ENCODE data around the gene ZMIZ1.

Gene ZMIZ1

DNA sequence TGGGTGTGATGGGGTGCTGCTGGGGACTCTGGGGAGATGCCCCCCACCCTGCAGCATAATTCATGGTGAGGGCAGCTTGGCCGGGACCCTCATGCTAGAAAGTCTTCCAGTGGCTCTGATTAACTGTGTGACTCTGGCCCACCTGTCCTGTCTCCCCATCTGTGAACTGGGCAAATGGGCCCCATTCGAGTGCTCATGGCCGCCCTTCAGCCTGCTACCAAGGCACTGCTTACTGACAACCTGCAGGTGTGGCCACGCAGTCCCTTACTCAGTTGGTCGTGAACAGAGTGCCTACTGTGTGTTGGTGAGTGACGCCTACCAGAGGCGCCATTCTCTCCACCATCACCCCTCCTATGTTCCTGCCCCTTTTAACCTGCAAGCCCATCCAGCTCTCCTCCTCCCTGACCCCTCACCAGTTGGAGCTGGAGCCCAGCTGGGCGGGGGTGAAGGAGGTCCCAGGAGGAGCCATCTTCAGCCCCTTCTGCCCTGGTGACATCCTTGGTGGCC is 109.4 kb downstream of the ZMIZ1 start:
- Histone ChIP-seq H3K4me3 (replicated peaks; ENCODE audit: low read depth, low read length) (no peak overlapping the region), H3K36me3 (ENCODE audit: control insufficient read depth, insufficient read depth, low read length) (no peaks in the 10 kb centered on the region), H3K27me3 (replicated peaks; ENCODE audit: control insufficient read depth, insufficient read depth, low read length) (no peaks in the 10 kb centered on the region)
- DNase-seq (ENCODE audit: extremely low read depth, insufficient read length) = no peak
- no peak for TF ChIP-seq CTCF (IDR thresholded peaks at IDR 0.05; ENCODE audit: insufficient read depth, low read length, poor library complexity, severe bottlenecking)

DNA sequence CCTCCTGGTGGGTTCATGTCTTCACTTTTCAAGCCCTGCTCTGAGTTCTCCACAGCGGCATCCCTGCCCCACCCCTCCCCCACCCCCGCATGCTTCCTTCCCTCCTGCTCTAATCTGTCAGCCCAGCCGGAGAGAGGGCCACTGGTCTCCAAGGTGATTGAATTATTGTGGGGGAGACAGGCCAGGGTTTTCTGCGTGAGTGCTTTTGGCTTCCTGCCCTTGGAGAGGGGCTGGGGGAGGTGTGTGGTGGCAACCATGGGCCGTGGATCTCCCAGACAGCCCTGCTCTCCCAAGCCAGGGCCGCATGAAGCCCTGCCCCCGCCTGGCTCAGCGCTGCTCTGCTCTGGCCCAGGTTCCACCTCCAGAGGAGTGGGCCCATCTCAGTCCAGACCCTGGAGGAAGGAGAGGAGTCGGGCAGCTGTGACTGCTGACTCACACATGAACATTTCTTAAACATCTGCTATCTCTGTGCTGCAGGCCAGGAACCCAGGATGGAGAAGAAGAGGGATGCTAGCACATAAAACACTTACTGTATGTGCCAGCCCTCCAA is 109.9 kb downstream of the ZMIZ1 start:
- peak; percentile 29 for DNase-seq (ENCODE audit: extremely low read depth, insufficient read length)
- no peak overlapping the region for H3K4me3 ChIP-seq (replicated peaks; ENCODE audit: low read depth, low read length)
- H3K36me3 ChIP-seq (ENCODE audit: control insufficient read depth, insufficient read depth, low read length) = no peaks in the 10 kb centered on the region
- TF ChIP-seq CTCF (IDR thresholded peaks at IDR 0.05; ENCODE audit: insufficient read depth, low read length, poor library complexity, severe bottlenecking) = no peak
- no peaks in the 10 kb centered on the region for H3K27me3 ChIP-seq (replicated peaks; ENCODE audit: control insufficient read depth, insufficient read depth, low read length)

DNA sequence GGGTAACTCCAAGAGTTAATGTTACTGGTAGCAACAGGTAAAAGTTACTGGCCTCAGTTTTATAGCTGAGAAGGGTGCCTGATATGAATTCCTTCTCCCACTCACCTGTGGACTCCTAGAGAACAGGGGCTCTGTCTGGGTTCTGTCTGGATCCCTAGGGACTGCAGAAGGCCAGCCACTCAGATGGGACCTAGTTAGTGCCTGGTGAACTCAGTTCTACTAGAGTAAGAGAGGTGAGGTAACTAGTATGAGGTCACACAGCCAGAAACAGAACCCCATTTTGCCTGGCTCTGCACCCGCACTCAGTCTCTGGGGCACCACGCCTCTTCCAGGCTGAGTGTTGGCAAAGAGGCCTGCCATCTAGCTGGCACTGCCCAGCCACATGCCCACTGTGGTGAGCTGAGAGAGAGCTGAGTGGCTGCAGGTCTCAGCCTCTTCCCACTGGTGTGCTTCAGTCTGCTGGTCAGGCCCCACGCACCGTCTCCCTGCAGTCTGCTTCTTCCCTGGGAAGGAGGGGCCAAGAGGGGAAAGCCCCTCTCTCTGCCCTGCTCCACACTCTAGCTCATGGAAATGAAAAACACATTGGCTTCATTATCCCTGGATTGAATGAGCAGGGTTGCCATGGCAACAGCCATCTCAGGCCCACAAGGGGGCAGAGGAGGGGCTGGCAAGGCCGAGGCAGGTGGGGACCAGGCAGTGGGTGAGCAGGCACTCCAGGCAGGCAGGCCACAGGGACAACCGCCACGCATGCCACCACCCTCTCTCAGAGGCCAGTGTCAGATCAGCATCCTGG is 110.6 kb downstream of the ZMIZ1 start:
- no peaks in the 10 kb centered on the region for H3K27me3 ChIP-seq (replicated peaks; ENCODE audit: control insufficient read depth, insufficient read depth, low read length)
- H3K36me3 ChIP-seq (ENCODE audit: control insufficient read depth, insufficient read depth, low read length) = no peaks in the 10 kb centered on the region
- no peak for TF ChIP-seq CTCF (IDR thresholded peaks at IDR 0.05; ENCODE audit: insufficient read depth, low read length, poor library complexity, severe bottlenecking)
- DNase-seq (ENCODE audit: extremely low read depth, insufficient read length) = no peak
- H3K4me3 ChIP-seq (replicated peaks; ENCODE audit: low read depth, low read length) = no peak overlapping the region

DNA sequence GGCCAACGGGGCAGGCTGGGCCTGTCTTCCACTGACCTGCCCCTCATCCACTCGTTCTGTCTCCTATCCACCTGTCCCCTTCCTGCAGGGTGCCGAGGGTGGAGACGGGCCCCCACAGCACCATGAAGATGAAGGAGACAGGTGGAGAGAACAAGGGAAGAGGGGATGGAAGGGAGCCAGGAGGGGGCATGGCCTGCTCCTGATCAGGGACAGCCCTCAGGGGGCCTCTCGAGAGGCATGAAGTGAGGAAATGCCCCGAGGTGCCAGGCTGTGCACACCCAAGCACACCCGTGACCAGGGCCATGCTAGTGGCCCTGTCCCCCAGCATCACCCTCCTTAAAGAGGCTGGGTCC is 111.2 kb downstream of the ZMIZ1 start:
- Histone ChIP-seq H3K36me3 (ENCODE audit: control insufficient read depth, insufficient read depth, low read length) (no peaks in the 10 kb centered on the region), H3K27me3 (replicated peaks; ENCODE audit: control insufficient read depth, insufficient read depth, low read length) (no peaks in the 10 kb centered on the region; the same call in 1 of the 2 replicates), H3K4me3 (replicated peaks; ENCODE audit: low read depth, low read length) (no peak overlapping the region)
- no peak for DNase-seq (ENCODE audit: extremely low read depth, insufficient read length)
- TF ChIP-seq CTCF (IDR thresholded peaks at IDR 0.05; ENCODE audit: insufficient read depth, low read length, poor library complexity, severe bottlenecking) = no peak

DNA sequence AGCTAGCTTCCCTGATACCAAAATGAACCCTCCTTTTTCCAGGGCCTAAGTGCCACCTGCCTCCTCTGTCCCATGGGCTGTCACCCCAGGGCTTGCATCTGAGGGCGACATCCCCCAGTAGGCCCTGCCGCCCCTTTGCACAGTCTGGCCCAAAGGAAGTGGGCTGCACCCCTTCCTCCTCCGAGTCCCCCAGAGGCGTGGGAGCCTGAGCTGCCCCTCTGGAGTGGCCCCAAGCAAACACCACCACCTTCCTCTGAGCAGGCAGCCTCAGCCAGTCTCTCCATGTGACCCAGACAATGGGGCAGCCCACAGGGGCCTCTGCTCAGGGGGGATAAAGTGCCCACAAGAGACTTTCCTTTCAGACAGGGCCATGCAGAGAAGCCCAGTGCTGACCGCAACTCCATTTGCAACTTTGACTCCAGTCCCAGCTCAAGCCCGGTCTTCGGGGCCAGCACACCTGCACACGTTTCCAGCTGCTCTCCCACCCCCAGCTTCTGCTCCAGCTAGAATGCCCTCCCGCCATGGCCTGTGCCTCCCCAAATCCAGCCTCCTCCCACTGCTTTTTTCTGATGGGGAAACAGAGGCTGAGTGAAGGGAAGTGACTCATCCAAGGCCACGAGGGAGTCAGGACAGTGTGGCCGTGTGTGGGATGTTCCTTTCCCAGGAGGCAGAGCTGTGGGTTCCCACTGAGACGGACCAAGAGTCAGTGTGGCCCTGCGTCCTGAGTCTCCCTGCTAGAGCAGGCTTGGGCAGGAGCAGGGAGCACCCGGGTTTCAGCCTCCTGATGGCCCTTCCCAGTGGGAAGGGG is 111.9 kb downstream of the ZMIZ1 start:
- no peaks in the 10 kb centered on the region for H3K36me3 ChIP-seq (ENCODE audit: control insufficient read depth, insufficient read depth, low read length)
- no peak for DNase-seq (ENCODE audit: extremely low read depth, insufficient read length)
- H3K27me3 ChIP-seq (replicated peaks; ENCODE audit: control insufficient read depth, insufficient read depth, low read length) = no peaks in the 10 kb centered on the region; the same call in 1 of the 2 replicates
- H3K4me3 ChIP-seq (replicated peaks; ENCODE audit: low read depth, low read length) = no peak overlapping the region
- no peak for TF ChIP-seq CTCF (IDR thresholded peaks at IDR 0.05; ENCODE audit: insufficient read depth, low read length, poor library complexity, severe bottlenecking)
